SK-N-MC (cell line): ENCODE data around the gene CD300A.

ENCODE experiments used
- EZH2 ChIP-seq: fragments of 200-600 bp; sonication (generic); IDR thresholded peaks from one replicate; pipeline ENCODE4 v1.6.1; 2017; ENCODE audit warnings: antibody characterized with exemption
- POLR2AphosphoS5 ChIP-seq: IDR thresholded peaks from 2 replicates; pipeline ENCODE4 v1.6.1; 2012; ENCODE audit warnings: mild to moderate bottlenecking, low read depth, low read length, borderline replicate concordance

DNA sequence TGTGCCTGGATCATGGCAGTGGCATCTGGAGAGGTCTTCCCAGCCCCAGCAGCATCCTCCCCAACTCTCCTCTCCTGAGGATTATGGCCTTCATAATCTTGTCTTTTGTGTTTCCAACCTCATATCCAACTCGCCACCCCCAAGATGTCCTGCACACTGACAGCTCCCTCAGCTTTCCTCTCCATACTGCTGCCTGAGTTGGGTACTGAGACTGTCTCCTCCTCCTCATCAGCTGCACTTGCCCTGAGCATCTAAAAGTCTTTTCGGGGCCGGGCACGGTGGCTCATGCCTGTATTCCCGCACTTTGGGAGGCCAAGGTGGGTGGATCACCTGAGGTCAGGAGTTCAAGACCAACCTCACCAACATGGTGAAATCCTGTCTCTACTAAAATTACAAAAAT, 62.8 kb downstream of the CD300A start:
- TF ChIP-seq POLR2AphosphoS5 (no peak), EZH2 (no peak)
